Measurements from ENCODE around the gene PLEKHM2.
A peak's percentile ranks its signal among the peaks of the same experiment; 100 is the strongest.

Gene PLEKHM2

DNA sequence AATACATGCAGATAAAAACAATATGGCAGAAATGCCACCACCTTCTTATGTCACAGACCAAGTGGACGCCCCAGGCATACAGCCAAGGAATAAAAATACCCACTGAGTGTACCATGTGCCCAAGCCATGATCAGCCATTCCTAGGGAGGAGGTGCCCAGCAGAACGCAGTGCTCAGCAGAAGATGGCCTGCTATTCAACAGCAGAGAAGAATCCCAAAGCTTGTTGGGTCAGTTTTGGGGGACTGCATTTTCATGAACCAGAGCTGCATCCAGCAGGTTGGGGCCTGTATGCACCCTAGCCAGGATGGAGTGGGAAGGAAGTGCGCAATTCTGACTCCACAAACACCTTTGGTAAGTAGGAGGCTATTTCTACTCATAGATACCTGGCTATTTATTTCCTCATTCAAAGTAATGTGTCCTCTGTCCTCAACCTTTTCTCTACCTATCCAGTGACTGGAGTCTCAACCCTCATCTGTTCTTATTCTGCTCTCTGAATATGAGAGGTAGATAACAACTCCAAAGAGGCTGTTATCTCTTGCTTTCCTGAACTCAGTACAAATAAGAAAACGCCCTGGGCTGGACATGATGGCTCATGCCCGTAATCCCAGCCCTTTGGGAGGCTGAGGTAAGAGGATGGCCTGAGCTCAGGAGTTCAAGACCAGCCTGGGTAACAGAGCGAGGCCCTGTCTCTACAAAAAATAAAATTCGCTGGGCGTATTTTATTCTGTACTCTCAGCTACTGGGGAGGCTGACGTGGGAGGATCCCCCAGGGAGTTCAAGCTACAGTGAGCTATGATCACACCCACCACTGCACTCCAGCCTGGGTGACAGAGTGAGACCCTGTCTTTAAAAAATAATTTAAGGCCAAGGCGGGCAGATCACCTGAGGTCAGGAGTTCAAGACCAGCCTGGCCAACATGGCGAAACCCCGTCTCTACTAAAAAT, 2.5 kb upstream of the PLEKHM2 start:
- no peak overlapping the region for H3K4me3 ChIP-seq (replicated peaks in 1 of 2; ENCODE audit: low read depth in 2 of 2, low read length in 2 of 2)
- peak in 1 of 2 donors; percentile 51 for DNase-seq (ENCODE audit: low read depth in 2 of 2)
- no peak for TF ChIP-seq CTCF (IDR thresholded peaks at IDR 0.05; ENCODE audit: low read depth, low read length)

- no peak for DNase-seq (ENCODE audit: low read depth in 2 of 2)
- TF ChIP-seq CTCF (IDR thresholded peaks at IDR 0.05; ENCODE audit: low read depth, low read length) = no peak
- no peak overlapping the region for H3K4me3 ChIP-seq (replicated peaks in 1 of 2; ENCODE audit: low read depth in 2 of 2, low read length in 2 of 2)
Observed at GRCh38 chr1:15682936-15683341, 1.2 kb upstream of the PLEKHM2 start.

DNA sequence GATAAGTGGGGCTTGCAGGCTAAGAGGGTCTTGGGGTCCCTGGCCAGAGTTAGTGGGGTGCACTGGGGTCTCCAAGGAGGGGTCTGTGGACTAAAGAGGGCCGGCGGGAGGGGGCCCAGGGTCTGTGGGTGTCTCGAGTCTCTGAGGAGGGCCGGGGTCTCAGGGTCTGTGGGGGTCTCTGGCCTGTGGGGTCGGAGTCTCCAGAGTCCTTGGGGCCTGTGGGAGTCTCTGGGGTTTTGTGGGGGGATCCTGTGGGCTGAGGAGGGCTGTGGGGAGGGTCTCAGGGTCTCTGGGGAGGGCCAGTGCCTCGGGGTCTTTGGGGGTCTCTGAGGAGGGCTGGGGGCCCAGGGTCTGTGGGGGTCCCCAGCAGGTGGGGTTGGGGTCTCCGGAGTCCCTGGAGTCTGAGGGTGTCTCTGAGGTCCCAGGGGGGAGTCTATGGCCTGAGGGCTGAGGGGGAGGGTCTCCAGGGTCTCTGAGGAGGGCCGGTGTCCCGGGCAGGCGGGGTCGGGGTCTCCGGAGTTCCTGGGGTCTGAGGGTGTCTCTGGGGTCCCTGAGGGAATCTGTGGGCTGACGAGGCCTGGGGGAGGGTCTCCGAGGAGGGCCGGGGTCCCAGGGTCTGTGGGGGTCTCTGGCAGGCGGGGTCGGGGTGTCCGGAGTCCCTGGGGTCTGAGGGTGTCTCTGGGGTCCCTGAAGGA, 628 bp upstream of the PLEKHM2 start:
- no peak for TF ChIP-seq CTCF (IDR thresholded peaks at IDR 0.05; ENCODE audit: low read depth, low read length)
- DNase-seq (ENCODE audit: low read depth in 2 of 2) = no peak
- H3K4me3 ChIP-seq (replicated peaks in 1 of 2; ENCODE audit: low read depth in 2 of 2, low read length in 2 of 2) = peak overlapping the region; percentile 76 to 79

DNA sequence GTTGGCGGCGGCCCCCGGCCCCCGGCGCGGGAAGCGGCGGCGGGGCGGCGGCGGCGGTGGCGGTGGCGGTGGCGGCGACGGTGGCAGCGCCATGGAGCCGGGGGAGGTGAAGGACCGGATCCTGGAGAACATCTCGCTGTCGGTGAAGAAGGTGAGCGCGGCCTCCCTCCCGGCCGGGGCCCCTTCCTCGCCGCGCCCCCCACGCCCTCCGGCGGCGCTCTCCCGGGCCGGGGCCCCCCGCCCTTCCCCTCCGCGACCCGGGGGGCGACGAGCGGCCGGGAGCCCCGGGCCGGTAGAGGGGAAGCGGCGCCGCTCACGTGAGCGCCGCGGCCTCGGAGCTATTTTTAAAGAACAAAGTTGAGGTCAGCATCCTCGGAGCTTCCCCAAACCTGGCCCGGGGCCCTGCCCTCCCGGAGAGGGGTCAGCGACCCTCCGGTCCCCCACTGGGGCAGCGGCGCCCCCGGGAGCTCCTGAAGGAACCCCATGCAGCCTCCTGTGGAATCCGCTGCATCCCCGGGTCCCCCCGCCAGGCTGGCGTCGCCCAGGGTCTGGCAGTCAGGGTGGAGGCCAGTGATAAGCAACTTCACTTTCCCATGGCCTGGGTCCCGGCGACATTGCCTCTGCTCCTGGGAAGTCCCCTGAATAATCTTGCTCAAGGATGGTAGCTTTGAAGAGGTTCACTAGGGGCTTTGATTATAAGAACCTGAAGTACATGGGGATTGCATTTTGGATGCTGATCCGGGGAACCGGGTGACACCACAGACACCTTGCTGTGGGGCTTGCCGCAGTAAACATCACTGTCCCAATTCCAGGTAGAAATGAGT, 560 bp downstream of the PLEKHM2 start:
- peak overlapping the region; percentile 79 to 85 for H3K4me3 ChIP-seq (replicated peaks in 1 of 2; ENCODE audit: low read depth in 2 of 2, low read length in 2 of 2)
- no peak for DNase-seq (ENCODE audit: low read depth in 2 of 2)
- TF ChIP-seq CTCF (IDR thresholded peaks at IDR 0.05; ENCODE audit: low read depth, low read length) = no peak

DNA sequence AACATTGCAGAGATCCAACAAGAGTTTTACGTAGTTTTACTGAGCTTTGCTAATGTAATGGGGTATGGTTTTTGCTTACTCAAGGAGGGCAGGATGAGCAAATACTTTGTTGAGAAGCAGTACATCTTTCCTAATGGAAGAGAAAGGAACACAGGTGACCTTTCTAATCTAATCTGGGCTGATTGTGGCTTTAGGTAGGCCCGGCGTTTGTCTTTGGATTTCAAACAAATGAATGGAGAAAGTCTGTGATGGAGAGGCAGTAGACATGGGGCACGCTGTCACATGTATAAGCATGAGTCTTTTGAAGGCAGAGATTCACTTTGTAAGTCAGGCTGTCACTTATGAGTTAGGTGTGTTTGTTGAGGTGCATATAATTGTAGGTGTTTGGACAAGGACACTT, 1.7 kb downstream of the PLEKHM2 start:
- H3K4me3 ChIP-seq (replicated peaks in 1 of 2; ENCODE audit: low read depth in 2 of 2, low read length in 2 of 2) = peak overlapping the region; percentile 79 to 85
- DNase-seq (ENCODE audit: low read depth in 2 of 2) = no peak
- TF ChIP-seq CTCF (IDR thresholded peaks at IDR 0.05; ENCODE audit: low read depth, low read length) = no peak

DNA sequence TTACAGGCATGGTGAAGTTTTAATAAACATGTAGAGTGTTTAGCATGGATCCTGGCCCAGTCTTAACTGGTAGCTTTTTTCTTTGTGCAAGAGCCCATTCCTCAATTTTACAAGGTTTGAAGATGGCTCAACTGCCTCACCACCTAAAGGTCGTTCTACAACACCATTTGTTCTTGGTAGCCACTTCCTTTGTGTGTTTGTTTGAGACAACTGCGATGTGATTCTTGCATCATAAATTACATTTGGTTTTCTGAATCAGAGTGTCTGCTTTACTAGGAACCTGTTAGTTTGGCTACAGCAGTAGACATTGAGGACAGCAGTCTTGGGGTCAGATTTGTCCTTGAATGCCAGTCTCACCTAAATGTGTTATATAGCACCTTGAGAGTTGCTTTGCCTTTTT, 3.3 kb downstream of the PLEKHM2 start:
- no peak overlapping the region for H3K4me3 ChIP-seq (replicated peaks in 1 of 2; ENCODE audit: low read depth in 2 of 2, low read length in 2 of 2)
- TF ChIP-seq CTCF (IDR thresholded peaks at IDR 0.05; ENCODE audit: low read depth, low read length) = no peak
- DNase-seq (ENCODE audit: low read depth in 2 of 2) = no peak
